Measurements from ENCODE around the gene STIM1.
A peak's percentile ranks its signal among the peaks of the same experiment; 100 is the strongest.

STIM1 gene

GRCh38 chr11:3833449-3833848, 22.0 kb upstream of the STIM1 start:
- Histone ChIP-seq H3K4me3 (no peak overlapping the region), H3K27ac (no peak overlapping the region), H3K9ac (ENCODE audit: insufficient read length) (no peak overlapping the region), H3K36me3 (ENCODE audit: insufficient read depth, low read length) (peaks cover 15% of the 10 kb centered on the region; the same call in 1 of the 2 replicates), H3K9me3 (ENCODE audit: low read depth, low read length) (no peaks in the 10 kb centered on the region)
- DNase-seq (ENCODE audit: low read depth, low spot score): no peak
- TF ChIP-seq POLR2AphosphoS5 (IDR thresholded peaks at IDR 0.05; ENCODE audit: borderline replicate concordance, low read depth, low read length): no peak
- no peak for TF ChIP-seq EZH2 (IDR thresholded peaks at IDR 0.05)
- no peak for TF ChIP-seq FOXP2 (optimal IDR thresholded peaks at IDR 0.05; ENCODE audit: control extremely low read depth, extremely low read length, insufficient read depth)

DNA sequence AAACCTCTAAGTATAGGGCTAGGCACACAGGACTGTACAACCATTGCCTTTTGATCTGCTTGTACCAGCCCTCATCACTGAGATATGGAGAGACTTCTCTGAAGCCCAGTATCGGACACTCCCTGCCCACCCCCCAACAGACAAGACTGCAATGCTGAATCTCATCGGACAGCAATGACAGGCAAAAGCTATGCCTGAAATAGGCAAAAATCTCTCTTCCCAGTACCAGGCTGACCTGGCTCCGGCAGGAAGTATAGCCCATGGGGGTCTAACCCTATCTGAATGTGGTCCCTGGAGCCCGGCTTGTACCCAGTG, 21.2 kb upstream of the STIM1 start:
- Histone ChIP-seq H3K27ac (no peak overlapping the region), H3K4me3 (no peak overlapping the region), H3K36me3 (ENCODE audit: insufficient read depth, low read length) (peaks cover 15% of the 10 kb centered on the region; the same call in 1 of the 2 replicates), H3K9me3 (ENCODE audit: low read depth, low read length) (no peaks in the 10 kb centered on the region), H3K9ac (ENCODE audit: insufficient read length) (no peak overlapping the region)
- DNase-seq (ENCODE audit: low read depth, low spot score): no peak
- no peak for TF ChIP-seq EZH2 (IDR thresholded peaks at IDR 0.05)

GRCh38 chr11:3834664-3835461, 20.6 kb upstream of the STIM1 start:
- Histone ChIP-seq H3K9me3 (ENCODE audit: low read depth, low read length) (no peaks in the 10 kb centered on the region), H3K4me3 (no peak overlapping the region), H3K9ac (ENCODE audit: insufficient read length) (no peak overlapping the region), H3K36me3 (ENCODE audit: insufficient read depth, low read length) (peaks cover 14% of the 10 kb centered on the region; the same call in 1 of the 2 replicates), H3K27ac (no peak overlapping the region)
- TF ChIP-seq EZH2 (IDR thresholded peaks at IDR 0.05) (no peak), POLR2AphosphoS5 (IDR thresholded peaks at IDR 0.05; ENCODE audit: borderline replicate concordance, low read depth, low read length) (no peak), FOXP2 (optimal IDR thresholded peaks at IDR 0.05; ENCODE audit: control extremely low read depth, extremely low read length, insufficient read depth) (no peak)
- DNase-seq (ENCODE audit: low read depth, low spot score): no peak

GRCh38 chr11:3835751-3836150, 19.7 kb upstream of the STIM1 start:
- DNase-seq (ENCODE audit: low read depth, low spot score): no peak
- no peak overlapping the region for H3K9ac ChIP-seq (ENCODE audit: insufficient read length)
- no peaks in the 10 kb centered on the region for H3K9me3 ChIP-seq (ENCODE audit: low read depth, low read length)
- H3K27ac ChIP-seq: no peak overlapping the region
- TF ChIP-seq FOXP2 (optimal IDR thresholded peaks at IDR 0.05; ENCODE audit: control extremely low read depth, extremely low read length, insufficient read depth): no peak
- H3K4me3 ChIP-seq: no peak overlapping the region
- H3K36me3 ChIP-seq (ENCODE audit: insufficient read depth, low read length): peaks cover 9% of the 10 kb centered on the region; the same call in 1 of the 2 replicates

DNA sequence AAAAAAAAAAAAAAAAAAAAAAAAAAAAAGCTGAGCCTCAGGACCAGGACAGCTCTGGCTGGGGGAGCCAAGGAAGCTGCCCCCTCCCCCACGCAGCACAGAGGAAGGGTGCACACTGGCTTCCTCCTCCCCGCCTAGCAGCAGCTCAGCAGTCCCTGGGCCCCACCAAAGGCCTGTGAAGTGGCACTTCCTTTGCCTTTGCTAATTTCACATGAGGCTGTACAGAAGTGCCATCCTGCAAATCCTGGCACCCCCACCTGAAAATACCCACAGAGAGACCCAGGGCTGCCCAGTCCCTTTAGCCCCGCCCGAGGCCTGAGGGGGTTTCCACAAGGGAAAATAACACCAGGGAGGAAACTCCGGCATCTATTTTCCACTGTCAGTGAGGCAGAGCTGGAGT, 18.6 kb upstream of the STIM1 start:
- Histone ChIP-seq H3K27ac (no peak overlapping the region), H3K36me3 (ENCODE audit: insufficient read depth, low read length) (peaks cover 6% of the 10 kb centered on the region; the same call in 1 of the 2 replicates), H3K9me3 (ENCODE audit: low read depth, low read length) (no peaks in the 10 kb centered on the region), H3K4me3 (no peak overlapping the region), H3K9ac (ENCODE audit: insufficient read length) (no peak overlapping the region)
- DNase-seq (ENCODE audit: low read depth, low spot score): no peak
- TF ChIP-seq EZH2 (IDR thresholded peaks at IDR 0.05) (no peak), FOXP2 (optimal IDR thresholded peaks at IDR 0.05; ENCODE audit: control extremely low read depth, extremely low read length, insufficient read depth) (no peak), POLR2AphosphoS5 (IDR thresholded peaks at IDR 0.05; ENCODE audit: borderline replicate concordance, low read depth, low read length) (no peak)

- no peaks in the 10 kb centered on the region for H3K9me3 ChIP-seq (ENCODE audit: low read depth, low read length)
- no peak overlapping the region for H3K27ac ChIP-seq
- no peak for TF ChIP-seq POLR2AphosphoS5 (IDR thresholded peaks at IDR 0.05; ENCODE audit: borderline replicate concordance, low read depth, low read length)
- TF ChIP-seq FOXP2 (optimal IDR thresholded peaks at IDR 0.05; ENCODE audit: control extremely low read depth, extremely low read length, insufficient read depth): no peak
- TF ChIP-seq EZH2 (IDR thresholded peaks at IDR 0.05): no peak
- DNase-seq (ENCODE audit: low read depth, low spot score): no peak
- H3K36me3 ChIP-seq (ENCODE audit: insufficient read depth, low read length): peaks cover 6% of the 10 kb centered on the region; the same call in 1 of the 2 replicates
- H3K4me3 ChIP-seq: no peak overlapping the region
- no peak overlapping the region for H3K9ac ChIP-seq (ENCODE audit: insufficient read length)
Measured at GRCh38 chr11:3837793-3838192, 17.7 kb upstream of the STIM1 start.

GRCh38 chr11:3838504-3838903, 17.0 kb upstream of the STIM1 start:
- TF ChIP-seq FOXP2 (optimal IDR thresholded peaks at IDR 0.05; ENCODE audit: control extremely low read depth, extremely low read length, insufficient read depth): no peak
- peaks cover 6% of the 10 kb centered on the region; the same call in 1 of the 2 replicates for H3K36me3 ChIP-seq (ENCODE audit: insufficient read depth, low read length)
- no peaks in the 10 kb centered on the region for H3K9me3 ChIP-seq (ENCODE audit: low read depth, low read length)
- no peak for DNase-seq (ENCODE audit: low read depth, low spot score)
- no peak overlapping the region for H3K4me3 ChIP-seq
- H3K9ac ChIP-seq (ENCODE audit: insufficient read length): no peak overlapping the region
- H3K27ac ChIP-seq: no peak overlapping the region

DNA sequence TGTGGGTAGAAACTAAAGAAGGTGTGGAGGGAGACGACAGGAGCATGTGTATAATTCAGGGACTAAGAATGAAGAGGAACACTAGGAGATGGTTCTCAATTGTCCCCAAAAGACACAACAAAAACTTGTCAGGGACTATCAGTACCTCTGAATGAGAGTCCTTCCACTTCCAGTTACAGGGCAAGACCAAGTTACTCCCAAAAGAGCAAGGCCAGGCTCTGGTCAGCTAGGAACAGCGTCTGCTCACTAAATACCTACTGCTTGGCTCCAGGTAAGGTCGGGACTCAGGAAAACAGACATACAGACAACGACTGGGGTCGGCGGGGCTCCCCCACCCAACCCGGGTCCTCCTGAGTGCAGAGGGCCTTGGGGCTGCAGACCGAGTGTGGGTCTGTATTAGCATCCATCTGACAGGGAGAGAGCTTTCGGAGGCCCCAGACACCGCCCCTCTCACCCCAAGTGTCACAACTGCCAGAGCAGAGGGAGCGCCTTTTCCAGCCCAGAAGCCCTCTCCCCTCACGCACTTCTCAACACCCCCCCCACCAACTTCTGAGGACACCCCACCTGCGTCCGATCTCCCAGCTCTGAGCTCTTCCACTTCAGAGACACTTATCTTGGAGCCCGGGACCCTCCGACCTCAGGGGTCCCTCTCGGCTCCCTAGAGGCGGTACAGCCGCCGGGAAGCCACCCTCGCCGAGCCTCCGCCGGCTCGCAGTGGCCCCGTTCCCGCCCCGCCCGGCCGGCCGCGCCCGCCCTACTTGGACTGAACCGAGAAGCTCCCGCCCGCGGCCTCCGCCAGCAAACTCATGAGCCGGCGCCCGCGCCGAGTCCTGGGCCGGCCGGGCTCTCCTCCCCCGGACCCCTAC, 15.2 kb upstream of the STIM1 start:
- peak overlapping the region; percentile 90 for H3K4me3 ChIP-seq
- peaks cover under 1% of the 10 kb centered on the region; the same call in 1 of the 2 replicates for H3K36me3 ChIP-seq (ENCODE audit: insufficient read depth, low read length)
- DNase-seq (ENCODE audit: low read depth, low spot score): no peak
- H3K27ac ChIP-seq: no peak overlapping the region; the same call in 1 of the 2 replicates
- peak overlapping the region; percentile 86 for H3K9ac ChIP-seq (ENCODE audit: insufficient read length)
- no peak for TF ChIP-seq FOXP2 (optimal IDR thresholded peaks at IDR 0.05; ENCODE audit: control extremely low read depth, extremely low read length, insufficient read depth)
- TF ChIP-seq POLR2AphosphoS5 (IDR thresholded peaks at IDR 0.05; ENCODE audit: borderline replicate concordance, low read depth, low read length): no peak
- no peak for TF ChIP-seq EZH2 (IDR thresholded peaks at IDR 0.05)
- H3K9me3 ChIP-seq (ENCODE audit: low read depth, low read length): no peaks in the 10 kb centered on the region
